ENCODE data around the gene KCMF1.

The KCMF1 gene

GRCh38 chr2:84958135-84959059, 12.6 kb upstream of the KCMF1 start (continued):
- TF ChIP-seq ZNF362 (tag by site-specific recombination; IDR thresholded peaks at IDR 0.05) (no peak), ZBTB44 (tag by site-specific recombination; IDR thresholded peaks at IDR 0.05) (0 out of 2 replicates have a peak, but pooled peaks have one; percentile 17), ZBTB7A (tag by site-specific recombination; IDR thresholded peaks at IDR 0.05; ENCODE audit: low read depth) (no peak), ZNF521 (tag by site-specific recombination; IDR thresholded peaks at IDR 0.05) (no peak), FEZF1 (tag by site-specific recombination; IDR thresholded peaks at IDR 0.05) (peak; percentile 82), PRDM10 (tag by site-specific recombination; IDR thresholded peaks at IDR 0.05) (peak; percentile 80), PRDM1 (tag by site-specific recombination; IDR thresholded peaks at IDR 0.05) (peak; percentile 54; the same call in 1 of the 2 replicates), ZNF626 (tag by site-specific recombination; IDR thresholded peaks at IDR 0.05) (no peak), ZNF24 (tag by site-specific recombination; IDR thresholded peaks at IDR 0.05) (peak; percentile 81), ZNF19 (tag by site-specific recombination; IDR thresholded peaks at IDR 0.05; ENCODE audit: low read depth) (0 out of 2 replicates have a peak, but pooled peaks have one; percentile 15), ZNF76 (tag by site-specific recombination; IDR thresholded peaks at IDR 0.05; ENCODE audit: borderline replicate concordance, low read depth) (no peak), ZNF146 (tag by site-specific recombination; IDR thresholded peaks at IDR 0.05) (peak; percentile 75; the same call in 1 of the 2 replicates), ZNF292 (tag by site-specific recombination; IDR thresholded peaks at IDR 0.05; ENCODE audit: borderline replicate concordance, low read depth) (no peak), ZNF629 (tag by site-specific recombination; IDR thresholded peaks at IDR 0.05) (peak; percentile 91), ZBTB48 (tag by site-specific recombination; IDR thresholded peaks at IDR 0.05) (peak; percentile 61; the same call in 1 of the 2 replicates), IKZF3 (tag by site-specific recombination; IDR thresholded peaks at IDR 0.05) (peak; percentile 81), ZNF600 (tag by site-specific recombination; IDR thresholded peaks at IDR 0.05) (peak; percentile 19; the same call in 1 of the 2 replicates), ZNF114 (tag by site-specific recombination; IDR thresholded peaks at IDR 0.05) (no peak), ZNF548 (tag by site-specific recombination; IDR thresholded peaks at IDR 0.05) (no peak), ZEB2 (tag by site-specific recombination; IDR thresholded peaks at IDR 0.05) (peak; percentile 53; the same call in 1 of the 2 replicates), SP7 (tag by site-specific recombination; IDR thresholded peaks at IDR 0.05) (peak; percentile 91), ZFP41 (tag by site-specific recombination; IDR thresholded peaks at IDR 0.05; ENCODE audit: borderline replicate concordance) (no peak)
- TF ChIP-seq, protein P1, sequence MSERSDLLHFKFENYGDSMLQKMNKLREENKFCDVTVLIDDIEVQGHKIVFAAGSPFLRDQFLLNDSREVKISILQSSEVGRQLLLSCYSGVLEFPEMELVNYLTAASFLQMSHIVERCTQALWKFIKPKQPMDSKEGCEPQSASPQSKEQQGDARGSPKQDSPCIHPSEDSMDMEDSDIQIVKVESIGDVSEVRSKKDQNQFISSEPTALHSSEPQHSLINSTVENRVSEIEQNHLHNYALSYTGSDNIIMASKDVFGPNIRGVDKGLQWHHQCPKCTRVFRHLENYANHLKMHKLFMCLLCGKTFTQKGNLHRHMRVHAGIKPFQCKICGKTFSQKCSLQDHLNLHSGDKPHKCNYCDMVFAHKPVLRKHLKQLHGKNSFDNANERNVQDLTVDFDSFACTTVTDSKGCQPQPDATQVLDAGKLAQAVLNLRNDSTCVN (tag by site-specific recombination; optimal IDR thresholded peaks at IDR 0.05), result no peak
- TF ChIP-seq, protein P2, sequence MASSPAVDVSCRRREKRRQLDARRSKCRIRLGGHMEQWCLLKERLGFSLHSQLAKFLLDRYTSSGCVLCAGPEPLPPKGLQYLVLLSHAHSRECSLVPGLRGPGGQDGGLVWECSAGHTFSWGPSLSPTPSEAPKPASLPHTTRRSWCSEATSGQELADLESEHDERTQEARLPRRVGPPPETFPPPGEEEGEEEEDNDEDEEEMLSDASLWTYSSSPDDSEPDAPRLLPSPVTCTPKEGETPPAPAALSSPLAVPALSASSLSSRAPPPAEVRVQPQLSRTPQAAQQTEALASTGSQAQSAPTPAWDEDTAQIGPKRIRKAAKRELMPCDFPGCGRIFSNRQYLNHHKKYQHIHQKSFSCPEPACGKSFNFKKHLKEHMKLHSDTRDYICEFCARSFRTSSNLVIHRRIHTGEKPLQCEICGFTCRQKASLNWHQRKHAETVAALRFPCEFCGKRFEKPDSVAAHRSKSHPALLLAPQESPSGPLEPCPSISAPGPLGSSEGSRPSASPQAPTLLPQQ (tag by site-specific recombination; IDR thresholded peaks at IDR 0.05), result 0 out of 2 replicates have a peak, but pooled peaks have one; percentile 24
- TF ChIP-seq, protein P3, sequence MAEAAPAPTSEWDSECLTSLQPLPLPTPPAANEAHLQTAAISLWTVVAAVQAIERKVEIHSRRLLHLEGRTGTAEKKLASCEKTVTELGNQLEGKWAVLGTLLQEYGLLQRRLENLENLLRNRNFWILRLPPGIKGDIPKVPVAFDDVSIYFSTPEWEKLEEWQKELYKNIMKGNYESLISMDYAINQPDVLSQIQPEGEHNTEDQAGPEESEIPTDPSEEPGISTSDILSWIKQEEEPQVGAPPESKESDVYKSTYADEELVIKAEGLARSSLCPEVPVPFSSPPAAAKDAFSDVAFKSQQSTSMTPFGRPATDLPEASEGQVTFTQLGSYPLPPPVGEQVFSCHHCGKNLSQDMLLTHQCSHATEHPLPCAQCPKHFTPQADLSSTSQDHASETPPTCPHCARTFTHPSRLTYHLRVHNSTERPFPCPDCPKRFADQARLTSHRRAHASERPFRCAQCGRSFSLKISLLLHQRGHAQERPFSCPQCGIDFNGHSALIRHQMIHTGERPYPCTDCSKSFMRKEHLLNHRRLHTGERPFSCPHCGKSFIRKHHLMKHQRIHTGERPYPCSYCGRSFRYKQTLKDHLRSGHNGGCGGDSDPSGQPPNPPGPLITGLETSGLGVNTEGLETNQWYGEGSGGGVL (tag by site-specific recombination; IDR thresholded peaks at IDR 0.05), result peak; percentile 37; the same call in 1 of the 2 replicates
- TF ChIP-seq, protein P4, sequence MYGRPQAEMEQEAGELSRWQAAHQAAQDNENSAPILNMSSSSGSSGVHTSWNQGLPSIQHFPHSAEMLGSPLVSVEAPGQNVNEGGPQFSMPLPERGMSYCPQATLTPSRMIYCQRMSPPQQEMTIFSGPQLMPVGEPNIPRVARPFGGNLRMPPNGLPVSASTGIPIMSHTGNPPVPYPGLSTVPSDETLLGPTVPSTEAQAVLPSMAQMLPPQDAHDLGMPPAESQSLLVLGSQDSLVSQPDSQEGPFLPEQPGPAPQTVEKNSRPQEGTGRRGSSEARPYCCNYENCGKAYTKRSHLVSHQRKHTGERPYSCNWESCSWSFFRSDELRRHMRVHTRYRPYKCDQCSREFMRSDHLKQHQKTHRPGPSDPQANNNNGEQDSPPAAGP (tag by site-specific recombination; IDR thresholded peaks at IDR 0.05), result peak; percentile 72
